ENCODE data around the gene ITGA7. TPM values are rescaled to one million over a fixed set of nuclear protein-coding genes. Genes with fewer than 3 reads are reported as not detected.

The ITGA7 gene
- total and polyA plus RNA-seq, 2 experiments from 2014 or later, result 2.0 to 7.2 TPM

DNA sequence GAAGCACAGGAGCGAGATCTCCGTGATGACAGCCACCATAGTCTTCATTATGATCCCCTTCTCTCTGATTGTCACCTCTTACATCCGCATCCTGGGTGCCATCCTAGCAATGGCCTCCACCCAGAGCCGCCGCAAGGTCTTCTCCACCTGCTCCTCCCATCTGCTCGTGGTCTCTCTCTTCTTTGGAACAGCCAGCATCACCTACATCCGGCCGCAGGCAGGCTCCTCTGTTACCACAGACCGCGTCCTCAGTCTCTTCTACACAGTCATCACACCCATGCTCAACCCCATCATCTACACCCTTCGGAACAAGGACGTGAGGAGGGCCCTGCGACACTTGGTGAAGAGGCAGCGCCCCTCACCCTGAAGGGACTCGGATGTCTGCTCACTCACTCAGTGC lies 70.2 kb downstream of the ITGA7 start:
- H3F3A ChIP-seq (ENCODE audit: insufficient read depth), result no peaks in the 10 kb centered on the region
- no peaks in the 10 kb centered on the region for H3K36me3 ChIP-seq (ENCODE audit: low read depth)
- peaks cover 28% of the 10 kb centered on the region for H3K27me3 ChIP-seq (replicated peaks; ENCODE audit: insufficient read depth)
- DNase-seq, result no peak
- H3K79me2 ChIP-seq (ENCODE audit: insufficient read depth), result no peaks in the 10 kb centered on the region
- no peak overlapping the region for H3K4me2 ChIP-seq (ENCODE audit: unreplicated experiment)
- H2AFZ ChIP-seq, result no peak overlapping the region
- no peak for TF ChIP-seq EZH2 (IDR thresholded peaks at IDR 0.05; ENCODE audit: insufficient read depth, poor library complexity, severe bottlenecking)
- no peak for TF ChIP-seq EZH2phosphoT487 (IDR thresholded peaks at IDR 0.05; ENCODE audit: insufficient read depth, low read depth)
- 73% methylated on average over 15 of the region's 15 CpGs for WGBS, 2 experiments (ENCODE audit: low coverage in 1 of 2, low lambda C conversion rate in 2 of 2, missing lambda C conversion rate in 2 of 2)
- H4K20me1 ChIP-seq (ENCODE audit: insufficient read depth), result no peaks in the 10 kb centered on the region
- no peaks in the 10 kb centered on the region for H3K9me2 ChIP-seq (ENCODE audit: insufficient read depth)
- no peaks in the 10 kb centered on the region for H3K9me3 ChIP-seq (ENCODE audit: low read depth)
- no peak overlapping the region for H3K4me3 ChIP-seq
- in situ Hi-C loops (cut with MboI), result no loop called here
- no peak overlapping the region for H3K9ac ChIP-seq
- no peaks in the 10 kb centered on the region for H3K4me1 ChIP-seq (ENCODE audit: insufficient read depth)
- H3K27ac ChIP-seq, result no peak overlapping the region

DNA sequence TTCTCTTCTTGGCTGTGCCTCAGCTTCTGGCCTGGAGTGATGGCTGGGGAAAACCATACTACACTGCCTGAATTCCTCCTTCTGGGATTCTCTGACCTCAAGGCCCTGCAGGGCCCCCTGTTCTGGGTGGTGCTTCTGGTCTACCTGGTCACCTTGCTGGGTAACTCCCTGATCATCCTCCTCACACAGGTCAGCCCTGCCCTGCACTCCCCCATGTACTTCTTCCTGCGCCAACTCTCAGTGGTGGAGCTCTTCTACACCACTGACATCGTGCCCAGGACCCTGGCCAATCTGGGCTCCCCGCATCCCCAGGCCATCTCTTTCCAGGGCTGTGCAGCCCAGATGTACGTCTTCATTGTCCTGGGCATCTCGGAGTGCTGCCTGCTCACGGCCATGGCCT lies 70.9 kb downstream of the ITGA7 start, which contains the start of gene OR10P1:
OR10P1 (plus strand) TSS at position 40 of the 400 bp plus-strand sequence; CDS start at position 40, 0 bp downstream.
- in situ Hi-C loops (cut with MboI), result no loop called here
- Histone ChIP-seq H3K4me1 (ENCODE audit: insufficient read depth) (no peaks in the 10 kb centered on the region), H3K4me3 (no peak within 1 kb of the TSS), H3K9me3 (ENCODE audit: low read depth) (no peaks in the 10 kb centered on the region), H3K9me2 (ENCODE audit: insufficient read depth) (no peaks in the 10 kb centered on the region), H3K27me3 (replicated peaks; ENCODE audit: insufficient read depth) (peaks cover 21% of the 10 kb centered on the region), H3K36me3 (ENCODE audit: low read depth) (no peaks in the 10 kb centered on the region), H2AFZ (no peak within 1 kb of the TSS), H3K79me2 (ENCODE audit: insufficient read depth) (no peaks in the 10 kb centered on the region), H3F3A (ENCODE audit: insufficient read depth) (no peaks in the 10 kb centered on the region), H4K20me1 (ENCODE audit: insufficient read depth) (no peaks in the 10 kb centered on the region), H3K4me2 (ENCODE audit: unreplicated experiment) (no peak within 1 kb of the TSS), H3K9ac (no peak within 1 kb of the TSS), H3K27ac (no peak within 1 kb of the TSS)
- 42 to 43% methylated on average over 6 of the region's 6 CpGs for WGBS, 2 experiments (ENCODE audit: low coverage in 1 of 2, low lambda C conversion rate in 2 of 2, missing lambda C conversion rate in 2 of 2)
- no peak for TF ChIP-seq EZH2phosphoT487 (IDR thresholded peaks at IDR 0.05; ENCODE audit: insufficient read depth, low read depth)
- no peak for TF ChIP-seq EZH2 (IDR thresholded peaks at IDR 0.05; ENCODE audit: insufficient read depth, poor library complexity, severe bottlenecking)
- no peak for DNase-seq

DNA sequence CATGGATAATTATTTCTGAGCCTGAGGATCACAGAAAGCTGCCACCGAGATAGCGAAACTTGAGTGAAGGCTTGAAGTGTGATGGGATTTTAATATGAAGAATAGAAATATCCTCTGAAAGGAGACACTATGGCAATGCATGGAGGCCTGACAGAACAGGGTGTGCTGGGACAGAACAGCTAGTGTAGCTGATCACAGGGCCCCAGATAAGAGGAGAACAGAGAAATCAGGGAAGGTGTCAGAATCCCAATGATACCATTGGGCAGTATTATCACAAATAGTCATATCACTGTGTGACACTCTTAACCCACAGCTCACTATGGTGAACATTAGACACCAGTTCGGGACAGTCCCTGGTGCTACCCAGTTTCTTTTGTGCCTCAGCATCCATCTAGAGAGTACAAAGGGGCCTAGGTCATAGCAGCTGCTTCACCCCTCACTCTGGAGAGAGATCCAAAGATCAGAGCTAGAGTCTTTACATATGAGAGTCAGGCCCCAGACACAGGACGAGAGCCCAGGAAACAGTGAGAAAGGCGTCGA lies 71.5 kb downstream of the ITGA7 start:
- Histone ChIP-seq H3K27me3 (replicated peaks; ENCODE audit: insufficient read depth) (peaks cover 15% of the 10 kb centered on the region), H3K4me1 (ENCODE audit: insufficient read depth) (no peaks in the 10 kb centered on the region), H3K9ac (no peak overlapping the region), H3K36me3 (ENCODE audit: low read depth) (no peaks in the 10 kb centered on the region), H3K79me2 (ENCODE audit: insufficient read depth) (no peaks in the 10 kb centered on the region), H2AFZ (no peak overlapping the region), H4K20me1 (ENCODE audit: insufficient read depth) (no peaks in the 10 kb centered on the region), H3K27ac (no peak overlapping the region), H3K9me3 (ENCODE audit: low read depth) (no peaks in the 10 kb centered on the region), H3F3A (ENCODE audit: insufficient read depth) (no peaks in the 10 kb centered on the region), H3K9me2 (ENCODE audit: insufficient read depth) (no peaks in the 10 kb centered on the region), H3K4me2 (ENCODE audit: unreplicated experiment) (no peak overlapping the region), H3K4me3 (no peak overlapping the region)
- TF ChIP-seq EZH2phosphoT487 (IDR thresholded peaks at IDR 0.05; ENCODE audit: insufficient read depth, low read depth), result no peak
- no peak for TF ChIP-seq EZH2 (IDR thresholded peaks at IDR 0.05; ENCODE audit: insufficient read depth, poor library complexity, severe bottlenecking)
- WGBS, 2 experiments (ENCODE audit: low coverage in 1 of 2, low lambda C conversion rate in 2 of 2, missing lambda C conversion rate in 2 of 2), result 41 to 50% methylated on average over 6 of the region's 6 CpGs
- DNase-seq, result no peak
- in situ Hi-C loops (cut with MboI), result no loop called here

Small RNAs within 50 kb of the gene (small RNA-seq; reads per million reads assigned to genes)
- gene AC009779.1 (ENCODE audit: low read depth, low replicate concordance) (not detected), gene AC009779.5 (ENCODE audit: low read depth, low replicate concordance) (not detected), gene RF00017 (ENCODE audit: low read depth, low replicate concordance) (not detected)

Other genes starting within 250 kb of the ITGA7 start
- gene OR6C70, start 237.8 kb downstream of the ITGA7 start, total RNA-seq (2014; rRNA removed; shearing (Covaris generic)), result not detected in 2 replicates
- gene OR6C70, start 237.8 kb downstream of the ITGA7 start, polyA plus RNA-seq (2016; fragmentation: Nextera tagmentation; extraction: Ambion mirVana), result not detected in 2 replicates
- not detected in 2 replicates for gene OR6C68, start 215.5 kb downstream of the ITGA7 start, total RNA-seq (2014; rRNA removed; shearing (Covaris generic))
- not detected in 2 replicates for gene OR6C68, start 215.5 kb downstream of the ITGA7 start, polyA plus RNA-seq (2016; fragmentation: Nextera tagmentation; extraction: Ambion mirVana)
- gene OR6C4, start 158.3 kb downstream of the ITGA7 start, total RNA-seq (2014; rRNA removed; shearing (Covaris generic)), result not detected in 2 replicates
- gene OR6C4, start 158.3 kb downstream of the ITGA7 start, polyA plus RNA-seq (2016; fragmentation: Nextera tagmentation; extraction: Ambion mirVana), result not detected in 2 replicates
- not detected in 2 replicates for gene OR2AP1, start 135.4 kb downstream of the ITGA7 start, total RNA-seq (2014; rRNA removed; shearing (Covaris generic))
- gene OR2AP1, start 135.4 kb downstream of the ITGA7 start, polyA plus RNA-seq (2016; fragmentation: Nextera tagmentation; extraction: Ambion mirVana), result not detected in 2 replicates
- gene OR10P1, start 71.0 kb downstream of the ITGA7 start, total RNA-seq (2014; rRNA removed; shearing (Covaris generic)), result not detected in 2 replicates
- not detected in 2 replicates for gene OR10P1, start 71.0 kb downstream of the ITGA7 start, polyA plus RNA-seq (2016; fragmentation: Nextera tagmentation; extraction: Ambion mirVana)
- 47.6 and 110 TPM in 2 replicates for gene BLOC1S1, start 8.1 kb upstream of the ITGA7 start, total RNA-seq (2014; rRNA removed; shearing (Covaris generic))
- 193 and 197 TPM in 2 replicates for gene BLOC1S1, start 8.1 kb upstream of the ITGA7 start, polyA plus RNA-seq (2016; fragmentation: Nextera tagmentation; extraction: Ambion mirVana)
- 15.4 and 27.2 TPM in 2 replicates for gene RDH5, start 12.5 kb upstream of the ITGA7 start, total RNA-seq (2014; rRNA removed; shearing (Covaris generic))
- gene RDH5, start 12.5 kb upstream of the ITGA7 start, polyA plus RNA-seq (2016; fragmentation: Nextera tagmentation; extraction: Ambion mirVana), result 15.6 and 17.6 TPM in 2 replicates
- 1,521 and 1,535 TPM in 2 replicates for gene CD63, start 21.1 kb upstream of the ITGA7 start, total RNA-seq (2014; rRNA removed; shearing (Covaris generic))
- gene CD63, start 21.1 kb upstream of the ITGA7 start, polyA plus RNA-seq (2016; fragmentation: Nextera tagmentation; extraction: Ambion mirVana), result 3,562 and 3,671 TPM in 2 replicates
- gene GDF11, start 35.2 kb upstream of the ITGA7 start, total RNA-seq (2014; rRNA removed; shearing (Covaris generic)), result 2.1 and 9.9 TPM in 2 replicates
- 0.56 and 0.67 TPM in 2 replicates for gene GDF11, start 35.2 kb upstream of the ITGA7 start, polyA plus RNA-seq (2016; fragmentation: Nextera tagmentation; extraction: Ambion mirVana)
- gene SARNP, start 109.8 kb upstream of the ITGA7 start, total RNA-seq (2014; rRNA removed; shearing (Covaris generic)), result 53.6 and 65.1 TPM in 2 replicates
- gene SARNP, start 109.8 kb upstream of the ITGA7 start, polyA plus RNA-seq (2016; fragmentation: Nextera tagmentation; extraction: Ambion mirVana), result 131 and 139 TPM in 2 replicates
- gene ORMDL2, start 110.1 kb upstream of the ITGA7 start, total RNA-seq (2014; rRNA removed; shearing (Covaris generic)), result 21.1 and 21.7 TPM in 2 replicates
- 86.6 and 87.7 TPM in 2 replicates for gene ORMDL2, start 110.1 kb upstream of the ITGA7 start, polyA plus RNA-seq (2016; fragmentation: Nextera tagmentation; extraction: Ambion mirVana)
- 38.7 and 43.8 TPM in 2 replicates for gene DNAJC14, start 121.7 kb upstream of the ITGA7 start, total RNA-seq (2014; rRNA removed; shearing (Covaris generic))
- 23.7 and 24.5 TPM in 2 replicates for gene DNAJC14, start 121.7 kb upstream of the ITGA7 start, polyA plus RNA-seq (2016; fragmentation: Nextera tagmentation; extraction: Ambion mirVana)
- 17.6 and 26.3 TPM in 2 replicates for gene MMP19, start 135.0 kb upstream of the ITGA7 start, total RNA-seq (2014; rRNA removed; shearing (Covaris generic))
- 13.8 and 15.7 TPM in 2 replicates for gene MMP19, start 135.0 kb upstream of the ITGA7 start, polyA plus RNA-seq (2016; fragmentation: Nextera tagmentation; extraction: Ambion mirVana)
- gene PYM1, start 220.0 kb upstream of the ITGA7 start, total RNA-seq (2014; rRNA removed; shearing (Covaris generic)), result 20.1 and 25.9 TPM in 2 replicates
- gene PYM1, start 220.0 kb upstream of the ITGA7 start, polyA plus RNA-seq (2016; fragmentation: Nextera tagmentation; extraction: Ambion mirVana), result 33.5 and 34.4 TPM in 2 replicates
- 66.6 and 67.7 TPM in 2 replicates for gene DGKA, start 223.3 kb upstream of the ITGA7 start, total RNA-seq (2014; rRNA removed; shearing (Covaris generic))
- 109 and 116 TPM in 2 replicates for gene DGKA, start 223.3 kb upstream of the ITGA7 start, polyA plus RNA-seq (2016; fragmentation: Nextera tagmentation; extraction: Ambion mirVana)

Measured in GM23248 (cell line).